Measurements from ENCODE around the gene ADGRD2. TPM values are rescaled to one million over a fixed set of nuclear protein-coding genes. Genes with fewer than 3 reads are reported as not detected.

ADGRD2 gene
- total and polyA plus RNA-seq, 2 of the 13 experiments (the other 11 are each of a cell fraction or from before 2014, with no cell fraction given): not detected

GRCh38 chr9:124492818-124493217 lies 42.6 kb downstream of the ADGRD2 start:
- H3K36me3 ChIP-seq (replicated peaks in 1 of 2; ENCODE audit: control insufficient read depth in 1 of 2, insufficient read depth in 2 of 2, low read length in 2 of 2): peaks cover 1 to 2% of the 10 kb centered on the region in 2 experiments; a peak in 2 of 5 replicates
- H3K27me3 ChIP-seq (ENCODE audit: control insufficient read depth in 1 of 2, insufficient read depth in 2 of 2, low read length in 2 of 2): no peaks in the 10 kb centered on the region
- H3K9me3 ChIP-seq (ENCODE audit: low read length): no peaks in the 10 kb centered on the region
- ChIA-PET POLR2A (interaction anchor here (0.9 kb wide), 1 partner anchor 27 kb away, joined by 5 read pairs; no protein-coding TSS in a partner anchor), CTCF (ENCODE audit: low intra/inter-chr PET ratio, low total read pairs) (no interaction called here)
- no peak overlapping the region for H3K27ac ChIP-seq (ENCODE audit: extremely low read length, insufficient read depth, low read length)
- no peaks in the 10 kb centered on the region for H3K79me2 ChIP-seq (ENCODE audit: insufficient read depth, low read length)
- H4K20me1 ChIP-seq (ENCODE audit: insufficient read depth, low read length): no peaks in the 10 kb centered on the region
- FAIRE-seq: no peak
- peaks cover 7% of the 10 kb centered on the region for H3K4me1 ChIP-seq (ENCODE audit: insufficient read depth, low read length)
- intact Hi-C loops (cut with micrococcal nuclease; ENCODE audit: unreplicated experiment): no loop called here
- no peak overlapping the region for H3K4me2 ChIP-seq (ENCODE audit: low read depth, low read length)
- BruUV-seq (replicated peaks): no TSS peak
- TF ChIP-seq HNRNPL (IDR thresholded peaks at IDR 0.05; ENCODE audit: low read depth, low read length) (no peak), ZFP37 (CRISPR knock-in tag; IDR thresholded peaks at IDR 0.05; ENCODE audit: borderline replicate concordance) (no peak), POGZ (CRISPR knock-in tag; IDR thresholded peaks at IDR 0.05) (no peak), DNMT3B (CRISPR knock-in tag; conservative IDR thresholded peaks at IDR 0.05) (no peak), EHMT2 (IDR thresholded peaks at IDR 0.05; ENCODE audit: borderline replicate concordance, low read depth, low read length) (no peak), SIN3B (IDR thresholded peaks at IDR 0.05; ENCODE audit: low read length) (no peak), ARNT2 (CRISPR knock-in tag; IDR thresholded peaks at IDR 0.05; ENCODE audit: low read depth) (no peak), SIX1 (CRISPR knock-in tag; IDR thresholded peaks at IDR 0.05; ENCODE audit: borderline replicate concordance) (no peak), SKIL (CRISPR knock-in tag; IDR thresholded peaks at IDR 0.05; ENCODE audit: borderline replicate concordance) (no peak)
- no peak for DNase-seq (ENCODE audit: low spot score)
- H3K9ac ChIP-seq (ENCODE audit: insufficient read depth, low read depth, low read length): no peak overlapping the region
- ATAC-seq: no peak
- 79% methylated on average over 6 of the region's 19 CpGs for WGBS (ENCODE audit: low lambda C conversion rate)
- no peak overlapping the region for H2AFZ ChIP-seq (ENCODE audit: low read length)
- H3K4me3 ChIP-seq (replicated peaks in 1 of 3; ENCODE audit: insufficient read depth in 1 of 3, low read depth in 2 of 3, low read length in 3 of 3): no peak overlapping the region
- in situ Hi-C loops (cut with HindIII; ENCODE audit: extremely low pct_ligation_motif_present, low pct_unique_long_range_greater_than_20kb): no loop called here

Measured in HepG2 (cell line).